GM23338 (cell line): ENCODE measurements around the gene FASTKD1. TPM values are rescaled to one million over a fixed set of nuclear protein-coding genes. Genes with fewer than 3 reads are reported as not detected.

ENCODE experiments used
- ATAC-seq: fragments of 200-7000 bp; cut with Tn5 transposase; 3 replicates; pipeline ENCODE4 v1.9.1; 2020
- DNase-seq: peaks from one replicate; pipeline ENCODE4 v3.0.0-alpha.2; 2015; ENCODE audit warnings: low spot score
- H2AFZ ChIP-seq: fragments of 200-600 bp; sonication (generic); 2 replicates; pipeline ENCODE4 v1.8.0; 2016; ENCODE audit warnings: antibody characterized with exemption, mild to moderate bottlenecking, moderate library complexity
- H3F3A ChIP-seq: fragments of 200-600 bp; sonication (generic); replicated peaks from 2 replicates; pipeline ENCODE4 v1.8.0; 2017; ENCODE audit warnings: antibody characterized with exemption, mixed run types, low read depth
- H3K27ac ChIP-seq: fragments of 200-600 bp; sonication (generic); 2 replicates; pipeline ENCODE4 v1.6.1; 2016; ENCODE audit warnings: low read depth
- H3K27me3 ChIP-seq: fragments of 200-600 bp; sonication (generic); 2 replicates; pipeline ENCODE4 v1.8.0; 2016; ENCODE audit warnings: mild to moderate bottlenecking, mixed run types, moderate library complexity; ENCODE audit not compliant: insufficient read depth
- H3K36me3 ChIP-seq: fragments of 200-600 bp; sonication (generic); 2 replicates; pipeline ENCODE4 v1.8.0; 2016; ENCODE audit warnings: mild to moderate bottlenecking; ENCODE audit not compliant: insufficient read depth
- H3K4me1 ChIP-seq: fragments of 200-600 bp; sonication (generic); 2 replicates; pipeline ENCODE4 v1.8.0; 2016; ENCODE audit warnings: mild to moderate bottlenecking, moderate library complexity; ENCODE audit not compliant: insufficient read depth
- H3K4me2 ChIP-seq: fragments of 200-600 bp; sonication (generic); 2 replicates; pipeline ENCODE4 v1.7.1; 2017; ENCODE audit warnings: mixed run types
- H3K4me3 ChIP-seq: fragments of 200-600 bp; sonication (generic); 2 replicates; pipeline ENCODE4 v1.6.1; 2016; ENCODE audit warnings: mixed run types
- H3K79me2 ChIP-seq: fragments of 200-600 bp; sonication (generic); replicated peaks from 2 replicates; pipeline ENCODE4 v1.8.0; 2017; ENCODE audit warnings: mild to moderate bottlenecking; ENCODE audit not compliant: insufficient read depth
- H3K9me2 ChIP-seq: fragments of 200-600 bp; sonication (generic); 2 replicates; pipeline ENCODE4 v1.8.0; 2017; ENCODE audit not compliant: insufficient read depth
- H4K20me1 ChIP-seq: fragments of 200-600 bp; sonication (generic); replicated peaks from 2 replicates; pipeline ENCODE4 v1.8.0; 2017; ENCODE audit warnings: mild to moderate bottlenecking; ENCODE audit not compliant: insufficient read depth
- H3K27ac Mint-ChIP-seq: 2 replicates; pipeline ENCODE4 v1.8.0; 2020; ENCODE audit warnings: inconsistent platforms, mild to moderate bottlenecking, moderate library complexity, mixed read lengths
- H3K27me3 Mint-ChIP-seq: 3 replicates; pipeline ENCODE4 v1.8.0; 2022; ENCODE audit warnings: low read depth, mild to moderate bottlenecking, moderate library complexity, mixed read lengths, inconsistent platforms; ENCODE audit not compliant: insufficient read depth, poor library complexity
- H3K36me3 Mint-ChIP-seq: 3 replicates; pipeline ENCODE4 v1.8.0; 2021; ENCODE audit warnings: low read depth, mild to moderate bottlenecking, inconsistent platforms, moderate library complexity, mixed read lengths
- H3K4me1 Mint-ChIP-seq: 3 replicates; pipeline ENCODE4 v1.8.0; 2020; ENCODE audit warnings: mild to moderate bottlenecking, inconsistent platforms, mixed read lengths
- H3K4me3 Mint-ChIP-seq: 3 replicates; pipeline ENCODE4 v1.8.0; 2021; ENCODE audit warnings: moderate library complexity, mild to moderate bottlenecking, inconsistent platforms, mixed read lengths
- H3K9me3 Mint-ChIP-seq: 3 replicates; pipeline ENCODE4 v1.8.0; 2020; ENCODE audit warnings: moderate library complexity, mild to moderate bottlenecking, inconsistent platforms, mixed read lengths
- CREB1 ChIP-seq: fragments of 250-450 bp; sonication (Bioruptor Pico); IDR thresholded peaks from 2 replicates; pipeline ENCODE4 v1.5.0; 2020; ENCODE audit warnings: low read depth, mild to moderate bottlenecking, moderate library complexity
- EZH2 ChIP-seq: fragments of 200-600 bp; sonication (generic); IDR thresholded peaks from one replicate; pipeline ENCODE4 v1.8.0; 2017; ENCODE audit warnings: antibody characterized with exemption, mild to moderate bottlenecking, low read depth; ENCODE audit not compliant: unreplicated experiment
- EZH2phosphoT487 ChIP-seq: fragments of 200-600 bp; sonication (generic); IDR thresholded peaks from one replicate; pipeline ENCODE4 v1.8.1; 2018; ENCODE audit warnings: antibody characterized with exemption; ENCODE audit not compliant: unreplicated experiment
- NANOG ChIP-seq: IDR thresholded peaks from 2 replicates; pipeline ENCODE4 v1.6.1; 2016; ENCODE audit warnings: antibody characterized with exemption, borderline replicate concordance
- POLR2AphosphoS5 ChIP-seq: IDR thresholded peaks from 2 replicates; pipeline ENCODE4 v1.6.1; 2016; ENCODE audit warnings: antibody characterized with exemption, low read depth
- STAT1 ChIP-seq: IDR thresholded peaks from one replicate; pipeline ENCODE4 v1.6.1; 2016; ENCODE audit warnings: antibody characterized with exemption; ENCODE audit not compliant: unreplicated experiment
- ZNF114 ChIP-seq: fragments of 250-450 bp; sonication (Bioruptor Pico); IDR thresholded peaks from 2 replicates; pipeline ENCODE4 v1.5.0; 2020; ENCODE audit warnings: mild to moderate bottlenecking, moderate library complexity
- ZNF331 ChIP-seq: fragments of 250-450 bp; sonication (Bioruptor Pico); IDR thresholded peaks from 2 replicates; pipeline ENCODE4 v1.5.0; 2020; ENCODE audit warnings: low read depth, mild to moderate bottlenecking, moderate library complexity
- ZNF462 ChIP-seq: fragments of 250-450 bp; sonication (Bioruptor Pico); IDR thresholded peaks from 2 replicates; pipeline ENCODE4 v1.5.0; 2020; ENCODE audit warnings: mild to moderate bottlenecking, moderate library complexity
- polyA plus RNA-seq: library from polyadenylated mRNA; unstranded; fragments of >200 nt; fragmentation: Nextera tagmentation; extraction: Ambion mirVana; gene quantifications from 2 replicates; pipeline ENCODE4 v1.2.1, GENCODE V29; 2016
- total RNA-seq: library from RNA; depleted of rRNA; stranded (reverse); fragments of >200 nt; shearing (Covaris generic); gene quantifications from 2 replicates; pipeline ENCODE4 v1.2.3, GENCODE V29; 2014
- TF ChIP-seq, protein P1 (sequence below): IDR thresholded peaks from one replicate; pipeline ENCODE4 v1.6.1; 2018; ENCODE audit warnings: antibody characterized with exemption; ENCODE audit not compliant: unreplicated experiment
- TF ChIP-seq, protein P2 (sequence below): IDR thresholded peaks from 2 replicates; pipeline ENCODE4 v1.6.1; 2016; ENCODE audit warnings: antibody characterized with exemption

The FASTKD1 gene
- total and polyA plus RNA-seq, 2 experiments from 2014 or later = 49.0 to 53.3 TPM

DNA sequence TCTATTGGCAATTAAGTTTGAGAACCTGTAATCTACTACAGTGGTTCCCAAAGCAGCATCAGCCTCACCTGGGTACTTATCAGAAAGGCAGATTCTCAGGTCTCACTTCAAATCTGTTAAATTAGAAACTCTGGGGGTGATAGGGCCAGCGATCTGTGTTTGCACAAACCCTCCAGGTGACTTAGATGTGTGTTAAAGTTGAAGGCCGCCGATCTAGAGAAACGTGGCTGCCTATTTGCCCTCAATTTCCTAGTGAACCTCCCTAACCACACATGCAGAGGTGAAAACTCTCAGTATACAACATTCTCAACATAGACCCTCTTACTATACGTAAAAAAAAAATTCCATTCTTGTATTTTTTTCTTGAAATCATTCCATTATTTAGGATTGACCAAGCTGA lies 50.0 kb downstream of the FASTKD1 start:
- no peaks in the 10 kb centered on the region for H4K20me1 ChIP-seq
- no peak overlapping the region for H3K4me2 ChIP-seq
- H3K4me1 ChIP-seq = no peaks in the 10 kb centered on the region
- no peak overlapping the region for H3K27ac ChIP-seq
- H3K4me3 ChIP-seq = no peak overlapping the region
- 0 out of 2 replicates have a peak overlapping the region, but pooled peaks have one; percentile 31 for H3K27ac Mint-ChIP-seq
- no peak for TF ChIP-seq ZNF462
- no peak for TF ChIP-seq CREB1 (CRISPR knock-in tag)
- TF ChIP-seq NANOG = no peak
- no peaks in the 10 kb centered on the region for H3K36me3 ChIP-seq
- H3K27me3 ChIP-seq = no peaks in the 10 kb centered on the region
- no peaks in the 10 kb centered on the region for H3K79me2 ChIP-seq
- no peak for DNase-seq
- no peak overlapping the region for H2AFZ ChIP-seq
- ATAC-seq = no peak
- H3K9me3 Mint-ChIP-seq = no peaks in the 10 kb centered on the region
- no peaks in the 10 kb centered on the region for H3K4me1 Mint-ChIP-seq
- no peak overlapping the region for H3K4me3 Mint-ChIP-seq
- H3K9me2 ChIP-seq = no peaks in the 10 kb centered on the region
- no peaks in the 10 kb centered on the region for H3K27me3 Mint-ChIP-seq
- H3F3A ChIP-seq = no peaks in the 10 kb centered on the region
- H3K36me3 Mint-ChIP-seq = no peaks in the 10 kb centered on the region

GRCh38 chr2:169520896-169521295 lies 52.8 kb downstream of the FASTKD1 start:
- Histone ChIP-seq H3F3A (no peaks in the 10 kb centered on the region), H2AFZ (no peak overlapping the region), H3K79me2 (no peaks in the 10 kb centered on the region), H3K27me3 (no peaks in the 10 kb centered on the region), H3K27ac (no peak overlapping the region), H4K20me1 (no peaks in the 10 kb centered on the region), H3K9me2 (no peaks in the 10 kb centered on the region), H3K4me2 (no peak overlapping the region), H3K36me3 (no peaks in the 10 kb centered on the region), H3K4me3 (no peak overlapping the region), H3K4me1 (no peaks in the 10 kb centered on the region)
- no peaks in the 10 kb centered on the region for H3K4me1 Mint-ChIP-seq
- H3K4me3 Mint-ChIP-seq = no peak overlapping the region
- no peaks in the 10 kb centered on the region for H3K36me3 Mint-ChIP-seq
- H3K27ac Mint-ChIP-seq = no peak overlapping the region
- TF ChIP-seq EZH2phosphoT487 (no peak), POLR2AphosphoS5 (no peak), ZNF331 (CRISPR knock-in tag) (no peak), ZNF114 (CRISPR knock-in tag) (no peak), CREB1 (CRISPR knock-in tag) (no peak), STAT1 (no peak), EZH2 (no peak), NANOG (no peak)
- TF ChIP-seq, protein P1, sequence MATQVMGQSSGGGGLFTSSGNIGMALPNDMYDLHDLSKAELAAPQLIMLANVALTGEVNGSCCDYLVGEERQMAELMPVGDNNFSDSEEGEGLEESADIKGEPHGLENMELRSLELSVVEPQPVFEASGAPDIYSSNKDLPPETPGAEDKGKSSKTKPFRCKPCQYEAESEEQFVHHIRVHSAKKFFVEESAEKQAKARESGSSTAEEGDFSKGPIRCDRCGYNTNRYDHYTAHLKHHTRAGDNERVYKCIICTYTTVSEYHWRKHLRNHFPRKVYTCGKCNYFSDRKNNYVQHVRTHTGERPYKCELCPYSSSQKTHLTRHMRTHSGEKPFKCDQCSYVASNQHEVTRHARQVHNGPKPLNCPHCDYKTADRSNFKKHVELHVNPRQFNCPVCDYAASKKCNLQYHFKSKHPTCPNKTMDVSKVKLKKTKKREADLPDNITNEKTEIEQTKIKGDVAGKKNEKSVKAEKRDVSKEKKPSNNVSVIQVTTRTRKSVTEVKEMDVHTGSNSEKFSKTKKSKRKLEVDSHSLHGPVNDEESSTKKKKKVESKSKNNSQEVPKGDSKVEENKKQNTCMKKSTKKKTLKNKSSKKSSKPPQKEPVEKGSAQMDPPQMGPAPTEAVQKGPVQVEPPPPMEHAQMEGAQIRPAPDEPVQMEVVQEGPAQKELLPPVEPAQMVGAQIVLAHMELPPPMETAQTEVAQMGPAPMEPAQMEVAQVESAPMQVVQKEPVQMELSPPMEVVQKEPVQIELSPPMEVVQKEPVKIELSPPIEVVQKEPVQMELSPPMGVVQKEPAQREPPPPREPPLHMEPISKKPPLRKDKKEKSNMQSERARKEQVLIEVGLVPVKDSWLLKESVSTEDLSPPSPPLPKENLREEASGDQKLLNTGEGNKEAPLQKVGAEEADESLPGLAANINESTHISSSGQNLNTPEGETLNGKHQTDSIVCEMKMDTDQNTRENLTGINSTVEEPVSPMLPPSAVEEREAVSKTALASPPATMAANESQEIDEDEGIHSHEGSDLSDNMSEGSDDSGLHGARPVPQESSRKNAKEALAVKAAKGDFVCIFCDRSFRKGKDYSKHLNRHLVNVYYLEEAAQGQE = no peak
- TF ChIP-seq, protein P2, sequence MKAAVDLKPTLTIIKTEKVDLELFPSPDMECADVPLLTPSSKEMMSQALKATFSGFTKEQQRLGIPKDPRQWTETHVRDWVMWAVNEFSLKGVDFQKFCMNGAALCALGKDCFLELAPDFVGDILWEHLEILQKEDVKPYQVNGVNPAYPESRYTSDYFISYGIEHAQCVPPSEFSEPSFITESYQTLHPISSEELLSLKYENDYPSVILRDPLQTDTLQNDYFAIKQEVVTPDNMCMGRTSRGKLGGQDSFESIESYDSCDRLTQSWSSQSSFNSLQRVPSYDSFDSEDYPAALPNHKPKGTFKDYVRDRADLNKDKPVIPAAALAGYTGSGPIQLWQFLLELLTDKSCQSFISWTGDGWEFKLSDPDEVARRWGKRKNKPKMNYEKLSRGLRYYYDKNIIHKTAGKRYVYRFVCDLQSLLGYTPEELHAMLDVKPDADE = no peak
- H3K27me3 Mint-ChIP-seq = no peaks in the 10 kb centered on the region
- ATAC-seq = no peak
- no peak for DNase-seq
- no peaks in the 10 kb centered on the region for H3K9me3 Mint-ChIP-seq
